GM19328 (cell line): ENCODE data around the gene THAP3.

Source experiments
- ATAC-seq: cut with Tn5 transposase; IDR thresholded peaks from one replicate; pipeline ENCODE4 v1.9.1; 2021; ENCODE audit warnings: mild to moderate bottlenecking, moderate library complexity; ENCODE audit not compliant: unreplicated experiment

The THAP3 gene

DNA sequence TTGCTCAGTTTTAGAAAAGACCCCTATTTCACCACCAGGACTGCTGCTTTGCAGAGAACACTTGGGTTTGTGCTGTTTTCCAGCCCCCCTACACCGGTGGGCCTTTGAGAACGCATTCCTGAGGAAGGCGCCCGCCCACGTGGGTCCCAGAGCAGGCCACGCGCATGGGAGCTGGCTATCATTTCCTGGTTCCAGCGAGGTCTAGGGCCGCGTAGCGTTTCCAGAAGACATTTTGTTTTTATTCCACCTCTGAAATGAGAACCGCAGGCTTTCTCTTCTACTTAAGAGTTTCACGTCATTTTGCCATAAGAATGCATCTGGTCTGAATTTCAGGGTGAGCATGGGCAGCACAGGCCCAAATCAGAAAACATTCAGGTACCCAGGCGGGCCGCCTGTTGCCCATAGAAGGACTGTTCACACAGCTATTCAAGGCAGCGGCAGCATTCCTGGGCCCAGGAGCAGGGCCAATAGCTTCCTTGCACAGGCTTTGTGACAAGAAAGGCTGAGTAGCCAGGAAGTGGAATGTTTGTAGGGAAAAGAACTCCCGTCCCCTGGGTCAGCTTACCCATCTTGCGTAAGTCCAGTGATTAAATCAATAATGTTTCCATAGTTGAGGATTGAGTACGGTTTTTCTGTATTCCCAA lies 20.6 kb upstream of the THAP3 start:
- no peak for ATAC-seq

DNA sequence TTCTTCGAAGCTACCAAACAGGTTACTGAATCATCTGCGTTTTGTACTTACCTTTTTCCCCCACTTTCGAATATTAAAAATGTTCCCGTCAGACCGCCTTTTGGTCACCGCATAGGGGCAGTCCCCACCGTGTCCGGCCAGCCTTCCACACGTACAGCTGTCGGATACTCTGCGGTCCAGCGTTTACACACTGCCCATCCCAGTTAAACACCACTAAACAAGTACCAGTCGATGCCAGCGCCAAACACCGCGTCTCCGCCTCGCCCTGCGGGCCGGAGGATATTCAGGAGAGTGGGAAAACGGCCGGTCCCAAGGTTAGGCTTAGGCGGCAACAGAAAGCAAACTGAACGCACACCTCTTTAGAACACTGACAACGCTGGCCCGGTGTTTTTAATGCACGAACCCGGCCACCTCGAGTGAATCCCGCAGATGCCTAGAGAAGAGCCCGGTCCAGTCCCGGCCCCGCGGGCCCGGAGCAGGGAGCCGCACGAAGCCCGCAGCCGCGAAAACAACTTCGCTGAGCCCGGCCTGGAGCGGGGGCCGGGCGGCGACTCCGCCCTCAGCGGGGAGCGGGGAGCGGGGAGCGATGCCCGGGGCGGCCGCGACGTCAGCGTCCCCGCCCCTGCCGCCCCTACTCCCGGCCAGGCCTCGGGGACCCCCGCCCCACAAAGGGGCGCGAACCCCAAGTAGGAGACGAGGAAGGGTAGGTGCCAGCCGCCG lies 11.9 kb upstream of the THAP3 start:
- ATAC-seq: peak; percentile 31

DNA sequence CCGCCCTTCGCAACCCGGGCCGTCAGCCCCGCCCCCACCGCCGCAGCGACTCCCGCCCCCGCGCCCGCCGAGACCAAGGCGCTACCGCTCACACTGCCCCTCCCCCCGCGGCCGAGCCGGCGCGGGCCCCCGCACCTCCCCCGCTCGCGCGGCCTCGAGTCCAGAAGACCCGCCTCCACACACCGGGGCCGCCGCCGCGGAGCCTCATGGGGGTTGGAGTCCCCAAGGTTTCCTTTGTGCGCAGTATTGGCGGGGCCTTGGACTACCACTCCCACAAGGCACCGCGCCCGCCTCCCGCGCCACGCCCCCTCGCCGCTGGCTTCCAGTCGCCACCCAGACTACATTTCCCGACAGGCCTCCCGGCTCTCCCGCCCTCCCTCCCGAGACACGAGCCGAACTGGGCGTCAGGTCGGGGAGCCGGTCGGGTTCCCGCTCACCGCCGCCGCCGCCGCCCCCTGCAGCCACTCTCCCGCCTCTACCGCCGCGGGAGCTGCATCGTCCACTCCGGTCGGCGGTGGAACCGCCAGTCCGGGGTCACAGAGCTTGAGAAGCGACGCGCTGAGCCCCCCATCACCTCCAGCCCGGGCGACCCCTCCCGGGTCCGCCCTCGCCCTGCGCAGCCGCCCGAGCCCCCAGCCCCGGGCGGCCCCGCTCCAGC lies 11.2 kb upstream of the THAP3 start, which contains the start of gene PHF13:
TSS of gene PHF13 (plus strand) at position 371 of the 658 bp plus-strand sequence. CDS start 336 bp downstream, outside the sequence.
- peak; percentile 90 for ATAC-seq

DNA sequence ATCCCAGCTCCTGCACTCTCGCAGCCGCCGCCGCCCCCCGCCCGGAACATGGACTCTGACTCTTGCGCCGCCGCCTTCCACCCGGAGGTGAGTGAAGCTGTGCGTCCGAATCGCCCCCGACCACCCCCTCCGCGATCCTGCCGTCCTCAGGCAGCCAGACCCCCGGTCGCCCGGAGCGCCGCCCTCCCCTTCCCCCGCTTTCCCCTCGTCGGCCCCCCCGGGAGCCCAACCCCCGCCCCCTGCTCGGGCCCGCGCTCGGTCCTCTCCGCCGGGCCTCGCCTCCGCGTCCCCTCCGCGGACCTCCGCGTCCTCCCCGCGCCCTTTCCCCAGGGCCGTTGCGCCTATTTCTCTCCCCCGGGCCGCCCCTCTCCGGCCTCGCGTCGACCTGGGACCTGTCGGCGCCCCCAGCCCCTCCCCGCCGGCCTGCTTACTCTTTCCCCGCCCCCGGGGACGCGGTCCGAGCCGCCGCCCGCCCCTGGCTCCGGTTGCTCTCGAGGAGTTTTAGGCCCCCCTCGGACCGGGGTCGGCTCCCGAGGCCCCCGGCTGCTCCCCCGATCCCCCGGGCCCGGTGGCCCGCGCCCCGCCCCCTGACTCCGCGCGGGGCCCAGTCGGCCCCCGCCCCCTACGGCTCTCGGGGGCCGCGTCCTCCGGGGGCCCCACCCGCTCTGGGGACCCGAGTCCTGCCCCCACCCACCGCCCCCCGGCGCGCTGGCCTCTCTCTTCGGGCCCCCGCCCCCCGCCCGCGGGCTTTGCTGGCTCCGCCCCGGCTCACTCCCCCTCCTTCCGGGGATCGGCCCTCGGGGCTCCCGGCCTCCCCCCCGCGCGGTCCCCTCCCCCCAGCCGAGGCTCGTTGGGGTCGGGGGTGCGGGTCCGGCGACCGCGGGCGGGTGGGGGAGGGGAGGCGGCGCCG lies 10.4 kb upstream of the THAP3 start:
- no peak for ATAC-seq

DNA sequence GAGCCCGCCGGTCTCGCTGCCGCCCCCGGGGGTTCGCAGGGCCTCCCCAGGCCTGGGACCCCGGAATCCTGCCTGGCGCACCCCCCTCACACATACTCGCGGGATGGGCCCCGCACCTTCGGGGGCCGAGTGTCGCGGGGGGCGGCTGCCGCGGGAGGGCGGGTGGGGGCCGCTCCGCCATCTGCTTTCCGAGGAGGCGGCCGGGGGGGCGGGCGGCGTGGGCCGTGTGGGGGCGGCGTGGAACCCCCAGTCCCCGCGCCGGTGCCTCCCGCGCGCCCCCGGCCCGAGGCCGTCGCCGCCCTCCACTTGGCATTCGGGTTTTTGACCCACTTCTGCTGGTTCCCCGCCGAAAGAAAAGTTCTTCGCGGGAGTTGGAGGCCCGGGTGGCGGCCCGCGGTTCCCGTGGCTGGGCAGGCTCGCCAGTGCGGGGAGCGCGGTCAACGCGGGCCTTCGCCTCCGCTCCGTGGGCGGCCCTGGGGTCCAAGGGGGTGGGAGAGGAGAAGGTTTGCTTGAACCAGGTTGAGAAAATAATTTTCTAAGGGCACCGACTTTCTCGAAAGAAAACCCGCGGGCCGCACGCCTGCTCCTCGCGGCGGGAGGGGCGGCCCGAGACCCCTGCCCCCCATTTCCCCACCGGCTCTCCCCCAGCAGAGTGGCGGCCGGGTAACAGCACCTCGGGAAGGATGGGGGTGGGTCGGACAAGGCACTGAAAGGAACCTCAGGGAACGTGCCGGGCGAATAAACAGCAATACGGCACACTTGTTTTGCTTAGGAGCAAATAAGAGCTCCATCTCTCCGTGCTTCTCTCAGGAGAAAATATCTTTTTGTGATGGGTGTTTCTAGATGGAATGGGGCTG lies 9.5 kb upstream of the THAP3 start:
- ATAC-seq: no peak

DNA sequence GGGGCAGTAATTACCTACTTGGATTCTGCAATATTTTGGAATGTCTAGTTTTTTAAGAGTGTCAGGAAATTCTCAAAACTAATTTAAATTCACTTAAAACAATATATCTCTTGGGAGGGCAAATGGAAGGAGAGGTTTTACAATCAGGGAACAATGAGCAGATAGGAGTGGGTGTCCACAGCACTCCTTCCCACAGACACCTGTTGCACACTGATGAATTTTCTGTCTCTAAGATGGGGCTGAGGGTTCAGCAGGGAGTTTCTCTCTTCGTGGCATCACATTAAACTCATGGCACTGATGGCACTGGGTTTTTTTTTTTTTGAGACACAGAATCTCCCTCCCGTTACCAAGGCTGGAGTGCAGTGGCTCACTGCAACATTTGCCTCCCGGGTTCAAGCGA lies 5.6 kb upstream of the THAP3 start:
- no peak for ATAC-seq

DNA sequence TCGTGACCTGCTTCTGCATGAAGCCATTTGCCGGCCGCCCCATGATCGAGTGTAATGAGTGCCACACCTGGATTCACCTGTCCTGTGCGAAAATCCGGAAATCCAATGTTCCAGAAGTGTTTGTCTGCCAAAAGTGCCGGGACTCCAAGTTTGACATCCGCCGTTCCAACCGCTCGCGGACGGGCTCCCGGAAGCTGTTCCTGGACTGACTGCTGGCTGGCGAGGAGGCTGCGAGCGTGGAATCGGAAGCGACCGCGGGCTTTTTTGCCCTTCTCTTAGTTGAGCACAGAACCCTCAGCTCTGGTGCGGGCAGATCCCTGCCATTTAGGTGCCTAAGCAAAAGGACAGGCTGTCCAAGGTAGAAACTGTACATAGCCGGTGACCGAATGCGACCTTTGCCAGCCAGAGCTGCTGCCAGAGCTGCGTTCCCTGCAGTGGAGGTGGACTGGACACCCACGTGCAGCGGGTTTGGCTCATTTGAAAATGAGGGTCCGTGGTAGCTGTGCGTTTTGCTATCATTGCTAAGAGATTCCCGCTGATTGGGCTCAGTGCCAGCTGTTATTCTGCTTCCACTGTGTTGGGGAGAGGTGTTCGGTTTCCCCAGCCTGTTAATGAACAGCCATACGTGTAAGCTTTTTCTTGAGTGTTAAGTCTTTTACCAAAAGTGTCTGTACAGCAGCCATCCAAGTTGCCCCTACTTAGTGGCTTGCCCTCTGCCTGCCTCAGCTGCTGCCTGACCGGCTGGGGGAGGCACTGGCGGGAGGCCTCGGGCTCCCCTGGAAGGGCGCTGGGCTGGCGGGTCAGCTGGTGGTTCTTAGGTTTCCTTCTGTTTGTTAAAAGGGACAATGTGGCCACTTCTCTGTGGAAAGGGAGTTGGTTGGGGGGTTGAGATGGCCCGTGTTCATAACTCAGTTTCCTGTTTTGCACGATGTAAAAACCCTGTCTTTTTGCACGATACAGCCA lies 3.0 kb upstream of the THAP3 start:
- no peak for ATAC-seq

DNA sequence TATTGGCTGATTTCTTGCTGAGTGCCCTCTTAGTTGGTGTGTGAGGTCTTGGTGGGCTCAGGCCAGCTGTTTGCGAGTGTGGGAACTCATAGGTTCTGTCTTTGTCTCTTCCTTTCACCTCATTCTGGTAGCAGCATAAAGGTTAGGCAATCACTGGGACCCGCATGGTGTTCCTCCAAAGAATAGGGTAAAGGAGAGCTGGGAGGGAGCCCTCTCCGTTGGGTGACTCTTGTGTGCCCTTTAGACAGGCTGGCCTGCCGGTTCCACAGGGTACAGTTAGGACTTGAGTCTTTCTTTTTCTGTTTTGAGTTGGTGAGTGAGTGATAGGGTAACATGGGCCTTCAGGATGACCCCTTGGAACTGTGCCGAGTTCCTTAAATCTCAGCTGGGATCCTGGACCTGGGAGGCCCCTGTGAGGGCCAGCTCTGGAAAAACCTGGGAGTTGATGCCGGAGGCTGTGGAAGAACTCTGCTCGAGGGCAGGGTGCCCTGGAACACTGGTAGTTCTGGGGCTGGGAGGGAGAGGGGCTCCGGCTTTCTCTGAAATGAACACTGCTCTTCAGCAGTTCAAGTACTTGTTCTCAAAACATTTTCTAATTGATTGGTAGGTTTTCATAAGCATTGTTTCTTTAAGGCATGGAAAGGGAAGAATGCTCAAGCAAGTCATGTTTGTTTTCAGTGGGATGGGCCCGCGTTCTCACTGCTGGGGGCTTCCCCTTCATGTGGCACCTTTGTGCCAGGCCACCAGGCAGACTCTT lies 2.1 kb upstream of the THAP3 start:
- no peak for ATAC-seq

DNA sequence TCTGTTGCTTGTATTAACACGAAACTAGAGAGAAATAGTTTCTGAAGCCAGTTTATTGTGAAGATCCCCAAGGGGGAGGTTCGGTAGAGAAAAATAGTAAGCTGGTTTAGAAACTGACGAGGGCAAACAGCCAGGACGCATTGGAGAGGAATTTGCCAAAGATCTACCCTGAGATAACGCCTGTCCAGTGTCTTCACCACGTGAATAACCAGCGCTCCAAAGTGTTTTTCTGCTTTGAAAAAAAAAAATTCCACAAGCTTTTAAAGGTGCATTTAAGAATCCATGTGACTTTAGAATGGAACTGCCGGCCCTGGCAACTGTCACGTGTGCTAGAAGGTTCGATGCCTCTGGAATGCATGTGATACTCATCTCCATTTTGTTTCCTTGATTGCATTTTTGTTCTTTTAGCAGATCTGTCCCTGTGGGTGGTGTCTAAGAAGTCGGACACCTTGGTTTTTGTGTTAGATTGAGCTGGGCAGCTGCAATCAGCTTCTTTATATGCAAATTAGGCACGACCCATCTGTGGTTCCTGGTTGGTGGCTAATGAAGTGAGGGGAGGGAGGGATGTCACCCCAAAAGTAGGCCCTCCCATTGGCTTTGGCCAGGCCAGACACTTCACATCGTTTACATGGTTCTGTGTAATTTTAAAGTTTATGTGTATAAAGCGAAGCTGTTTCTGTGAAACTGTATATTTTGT lies 1.3 kb upstream of the THAP3 start:
- ATAC-seq: no peak

DNA sequence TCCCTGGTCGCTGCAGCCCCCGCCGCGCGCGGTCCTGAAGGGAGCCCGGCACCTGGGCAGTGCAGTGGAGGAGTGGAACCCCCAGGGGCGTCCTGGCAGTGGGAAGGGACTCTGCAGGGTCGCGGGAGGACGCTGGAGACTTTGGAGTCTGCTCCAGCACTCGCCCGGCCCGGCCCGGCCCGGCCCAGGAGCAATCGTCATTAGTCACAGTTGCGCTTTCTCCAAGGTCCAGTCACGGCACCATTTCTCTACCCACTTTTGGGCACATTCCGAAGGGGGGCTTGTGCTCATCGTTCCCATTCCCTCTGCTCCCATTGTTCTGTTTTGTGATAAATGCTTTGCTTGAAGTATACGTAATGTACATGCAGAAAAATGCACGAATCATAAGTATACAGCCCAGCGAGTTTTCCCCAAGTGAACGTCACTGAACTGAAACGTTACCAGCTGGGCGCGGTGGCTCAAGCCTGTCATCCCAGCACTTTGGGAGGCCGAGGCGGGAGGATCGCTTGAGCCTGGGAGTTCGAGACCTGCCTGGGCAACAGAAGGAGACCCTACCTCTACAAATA lies 999 bp downstream of the THAP3 start:
- ATAC-seq: peak; percentile 42

DNA sequence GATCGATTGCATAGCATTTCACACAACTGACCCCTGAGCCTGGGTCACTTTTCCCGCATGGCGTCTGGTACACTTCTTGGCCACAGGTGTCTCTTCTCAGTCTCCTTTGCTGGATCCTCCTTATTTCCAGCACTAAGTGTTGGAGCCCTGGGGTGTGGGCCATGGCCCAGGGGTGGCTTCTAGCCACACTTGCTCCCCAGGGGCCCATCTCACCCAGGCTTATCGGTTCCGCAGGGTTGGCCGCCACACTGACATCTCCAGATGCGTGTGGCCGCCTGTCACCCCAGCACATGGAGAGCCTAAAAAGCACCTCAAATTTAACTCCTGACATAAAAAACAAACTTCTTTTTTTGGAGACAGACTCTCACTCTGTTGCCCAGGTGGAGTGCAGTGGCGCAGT lies 2.4 kb downstream of the THAP3 start:
- no peak for ATAC-seq

DNA sequence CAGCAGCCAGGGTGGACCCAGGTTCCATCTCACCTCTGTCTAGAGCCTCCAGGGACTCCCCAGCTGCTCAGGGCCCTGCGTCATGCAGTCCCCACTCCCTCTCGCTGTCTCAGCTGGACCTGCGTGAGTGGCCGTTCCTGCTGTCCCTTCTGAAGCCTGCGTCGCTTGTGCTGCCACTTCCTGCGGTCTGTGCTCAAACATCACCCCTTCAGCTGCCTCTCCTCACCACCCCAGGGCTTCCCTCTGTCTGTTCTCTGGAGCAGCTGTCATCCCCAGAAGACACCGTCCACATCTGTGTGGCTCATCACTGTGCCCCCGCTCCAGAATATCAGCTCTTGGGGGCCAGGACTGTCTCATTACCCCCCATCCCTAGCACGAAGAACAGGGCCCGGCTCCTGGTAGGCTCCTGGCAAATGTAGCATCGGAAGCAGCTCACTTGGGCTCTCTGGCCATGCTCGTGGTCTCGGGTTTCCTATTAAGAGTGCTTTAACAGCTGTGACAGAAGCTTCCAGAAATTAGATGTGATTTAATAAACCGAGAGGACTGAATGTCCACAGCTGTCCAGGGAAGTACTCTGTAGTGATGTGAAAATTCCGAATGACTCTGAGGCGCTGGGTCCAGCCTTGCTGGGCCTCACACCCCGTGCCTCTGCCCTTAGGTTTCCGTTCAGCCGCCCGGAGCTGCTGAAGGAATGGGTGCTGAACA lies 3.3 kb downstream of the THAP3 start:
- no peak for ATAC-seq

DNA sequence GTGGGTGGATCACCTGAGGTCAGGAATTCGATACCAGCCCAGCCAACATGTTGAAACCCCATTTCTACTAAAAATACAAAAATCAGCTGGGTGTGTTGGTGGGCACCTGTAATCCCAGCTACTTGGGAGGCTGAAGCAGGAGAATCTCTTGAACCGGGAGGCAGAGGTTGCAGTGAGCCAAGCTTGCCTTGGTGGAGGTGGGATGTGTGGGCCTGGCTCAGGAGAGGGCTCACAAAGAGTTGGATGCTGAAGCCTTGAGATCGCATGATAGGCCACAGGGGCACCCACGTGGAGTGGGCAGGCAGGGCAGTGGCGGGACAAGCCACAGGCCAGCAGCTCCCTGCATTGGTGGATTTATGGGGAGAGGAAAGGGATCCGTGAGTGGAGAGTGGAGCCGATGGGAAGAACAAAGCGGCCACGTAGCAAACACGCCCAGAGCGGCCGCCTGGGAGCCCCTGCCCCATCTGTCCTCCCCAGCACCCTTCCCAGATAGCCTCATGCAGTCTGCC lies 4.4 kb downstream of the THAP3 start:
- ATAC-seq: no peak

DNA sequence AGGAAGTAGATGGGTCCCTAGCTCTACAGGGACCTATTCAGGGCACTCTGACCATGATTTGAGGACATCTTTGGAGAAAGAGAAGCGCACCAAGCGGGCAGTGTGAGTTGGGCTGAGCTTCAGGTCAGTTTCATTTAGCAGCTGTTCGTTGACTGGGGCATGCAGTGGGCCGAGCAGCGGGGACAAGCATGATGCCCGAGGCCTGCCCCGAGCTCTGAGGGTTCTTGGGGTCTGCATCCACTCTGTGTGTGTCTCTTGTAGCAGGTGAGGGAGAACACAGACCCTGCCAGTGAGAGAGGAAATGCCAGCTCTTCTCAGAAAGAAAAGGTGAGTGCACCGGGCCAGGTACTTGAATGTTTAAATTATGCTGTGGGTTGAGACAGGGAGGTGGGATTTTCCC lies 5.4 kb downstream of the THAP3 start:
- no peak for ATAC-seq

DNA sequence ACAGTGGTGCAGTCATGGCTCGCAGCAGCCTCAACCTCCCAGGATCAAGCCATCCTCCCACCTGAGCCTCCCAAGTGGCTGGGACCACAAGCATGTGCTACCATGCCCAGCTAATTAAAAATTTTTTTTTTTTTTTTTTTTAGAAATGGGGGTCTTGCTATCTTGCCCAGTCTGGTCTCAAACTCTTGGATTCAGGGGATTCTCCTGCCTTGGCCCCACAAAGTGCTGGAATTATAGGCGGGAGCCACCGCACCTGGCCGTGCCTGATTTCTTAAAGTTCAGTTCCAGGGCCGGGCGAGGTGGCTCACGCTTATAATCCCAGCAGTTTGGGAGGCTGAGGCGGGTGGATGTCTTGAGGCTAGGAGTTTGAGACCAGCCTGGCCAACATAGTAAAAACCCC lies 6.4 kb downstream of the THAP3 start:
- ATAC-seq: no peak
